ENCODE data around the gene TJP1.

DNA sequence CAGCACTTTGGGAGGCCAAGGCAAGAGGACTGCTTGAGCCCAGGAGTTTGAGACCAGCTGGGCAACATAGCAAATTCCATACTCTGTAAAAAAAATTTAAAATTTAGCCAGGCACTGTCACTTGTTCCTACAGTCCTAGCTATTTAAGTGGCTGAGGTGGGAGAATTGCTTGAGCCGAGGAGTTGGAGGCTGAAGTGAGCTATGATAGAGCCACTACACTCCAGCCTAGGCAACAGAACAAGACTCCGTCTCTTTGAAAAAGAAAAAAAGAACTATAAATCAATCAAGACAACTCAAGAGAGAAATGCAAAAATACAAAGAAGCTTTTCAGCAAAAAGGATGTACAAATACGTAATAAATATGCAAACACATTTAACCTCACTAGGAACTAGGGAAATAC, 78.8 kb downstream of the TJP1 start:
- TF ChIP-seq, protein P1, sequence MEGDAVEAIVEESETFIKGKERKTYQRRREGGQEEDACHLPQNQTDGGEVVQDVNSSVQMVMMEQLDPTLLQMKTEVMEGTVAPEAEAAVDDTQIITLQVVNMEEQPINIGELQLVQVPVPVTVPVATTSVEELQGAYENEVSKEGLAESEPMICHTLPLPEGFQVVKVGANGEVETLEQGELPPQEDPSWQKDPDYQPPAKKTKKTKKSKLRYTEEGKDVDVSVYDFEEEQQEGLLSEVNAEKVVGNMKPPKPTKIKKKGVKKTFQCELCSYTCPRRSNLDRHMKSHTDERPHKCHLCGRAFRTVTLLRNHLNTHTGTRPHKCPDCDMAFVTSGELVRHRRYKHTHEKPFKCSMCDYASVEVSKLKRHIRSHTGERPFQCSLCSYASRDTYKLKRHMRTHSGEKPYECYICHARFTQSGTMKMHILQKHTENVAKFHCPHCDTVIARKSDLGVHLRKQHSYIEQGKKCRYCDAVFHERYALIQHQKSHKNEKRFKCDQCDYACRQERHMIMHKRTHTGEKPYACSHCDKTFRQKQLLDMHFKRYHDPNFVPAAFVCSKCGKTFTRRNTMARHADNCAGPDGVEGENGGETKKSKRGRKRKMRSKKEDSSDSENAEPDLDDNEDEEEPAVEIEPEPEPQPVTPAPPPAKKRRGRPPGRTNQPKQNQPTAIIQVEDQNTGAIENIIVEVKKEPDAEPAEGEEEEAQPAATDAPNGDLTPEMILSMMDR (IDR thresholded peaks at IDR 0.05) = no peak
- TF ChIP-seq EP300 (IDR thresholded peaks at IDR 0.05) (no peak), POLR2A (IDR thresholded peaks at IDR 0.05) (no peak)

Measured in suprapubic skin (tissue), 3 donors.